Esophagus (tissue), 2 donors: ENCODE data around the gene PIGZ. TPM values are rescaled to one million over a fixed set of nuclear protein-coding genes. Genes with fewer than 3 reads are reported as not detected.

ENCODE experiments used
- polyA plus RNA-seq, 2 donors: library from polyadenylated mRNA; stranded (reverse); fragments of 200-250 nt; gene quantifications; one replicate each; pipeline ENCODE4 v1.2.3, GENCODE V29; 2013
- donor health status: healthy with polysubstance abuse.
- donor health status: Bipolar disorder and iron deficiency.

PIGZ gene
- polyA plus RNA-seq, 2 donors, result 2.2 to 3.6 TPM

Other genes with a start within 250 kb of the PIGZ start
- gene PAK2, start 229.0 kb downstream of the PIGZ start, polyA plus RNA-seq, result 10 to 100 TPM; 10.9 to 13.2 TPM
- 1 to 10 TPM; 5.7 to 8.4 TPM for gene SENP5, start 100.9 kb downstream of the PIGZ start, polyA plus RNA-seq
- gene NCBP2, start 26.3 kb downstream of the PIGZ start, polyA plus RNA-seq, result 10 to 100 TPM; 30.1 to 30.9 TPM
- gene MELTF, start 61.0 kb upstream of the PIGZ start, polyA plus RNA-seq, result 1 to 10 TPM; 1.9 to 3.0 TPM